HepG2 (cell line): ENCODE measurements around the gene BTN1A1. TPM values are rescaled to one million over a fixed set of nuclear protein-coding genes. Genes with fewer than 3 reads are reported as not detected.

Experiments
- ATAC-seq: fragments of 200-7000 bp; cut with Tn5 transposase; 3 replicates; pipeline ENCODE4 v1.9.1; 2020; ENCODE audit warnings: mild to moderate bottlenecking, moderate library complexity
- BruUV-seq: library from RNA; stranded (reverse); fragments of 400-500 nt; replicated peaks from 2 replicates; lab custom pipeline; 2021; lab: Mats Ljungman, UMichigan
- CTCF ChIA-PET: fragments of 300-600 bp; formaldehyde crosslinking; extraction: SDS; loops from one replicate; lab custom pipeline; 2021; ENCODE audit warnings: low total read pairs, inconsistent platforms, low intra/inter-chr PET ratio; lab: Yijun Ruan, JAX
- POLR2A ChIA-PET: fragments of 350-600 bp; sonication (Branson Sonifier 250); formaldehyde crosslinking; loops from one replicate; lab custom pipeline; 2020; ENCODE audit warnings: antibody characterized with exemption, inconsistent platforms; lab: Yijun Ruan, JAX
- DNase-seq: peaks from one replicate; pipeline ENCODE4 v3.0.0-alpha.2; 2015; ENCODE audit warnings: low spot score
- FAIRE-seq: peaks from 3 replicates; lab custom pipeline; 2011; peaks lifted over from hg19 to GRCh38; lab: Jason Lieb, UNC
- H2AFZ ChIP-seq: one replicate; pipeline ENCODE4 v1.6.1; 2011; ENCODE audit warnings: low read length, inconsistent platforms
- H3K27ac ChIP-seq: fragments of 300-600 bp; 3 replicates; pipeline ENCODE4 v1.8.0; 2011; ENCODE audit warnings: mixed run types, mild to moderate bottlenecking, mixed read lengths, low read length, inconsistent platforms; ENCODE audit not compliant: insufficient read depth; ENCODE audit errors: extremely low read length
- H3K27me3 ChIP-seq, 2 experiments: fragments of 200-600 bp in 1 of 2; 2 replicates in 1 of 2; 3 replicates in 1 of 2; pipeline versions ENCODE4 v1.6.0 to v1.8.0; 2011; ENCODE audit warnings: low read length in 2 of 2, mild to moderate bottlenecking in 2 of 2, moderate library complexity in 2 of 2, inconsistent platforms in 1 of 2; ENCODE audit not compliant: insufficient read depth in 2 of 2, control insufficient read depth in 1 of 2
- H3K36me3 ChIP-seq, 2 experiments: fragments of 200-600 bp in 1 of 2; replicated peaks in 1 of 2; 2 replicates in 1 of 2; 3 replicates in 1 of 2; pipeline versions ENCODE4 v1.5.1 to v1.8.0; 2011; ENCODE audit warnings: low read length in 2 of 2, inconsistent platforms in 1 of 2; ENCODE audit not compliant: insufficient read depth in 2 of 2, control insufficient read depth in 1 of 2
- H3K4me1 ChIP-seq: 2 replicates; pipeline ENCODE4 v1.5.1; 2012; ENCODE audit warnings: low read length, inconsistent platforms; ENCODE audit not compliant: insufficient read depth
- H3K4me2 ChIP-seq: 2 replicates; pipeline ENCODE4 v1.6.0; 2011; ENCODE audit warnings: low read depth, low read length, inconsistent platforms
- H3K4me3 ChIP-seq, 3 experiments: fragments of 200-600 bp in 1 of 3; sonication (generic), shearing (Covaris generic) in 1 of 3; replicated peaks in 1 of 3; 2 replicates each; pipeline ENCODE4 v1.5.1; 2011 to 2016; ENCODE audit warnings: low read length in 3 of 3, inconsistent platforms in 2 of 3, low read depth in 2 of 3, mild to moderate bottlenecking in 2 of 3, control low read depth in 1 of 3, mixed read lengths in 1 of 3; ENCODE audit not compliant: insufficient read depth in 1 of 3
- H3K79me2 ChIP-seq: one replicate; pipeline ENCODE4 v1.6.1; 2011; ENCODE audit warnings: low read length, inconsistent platforms; ENCODE audit not compliant: insufficient read depth
- H3K9ac ChIP-seq: 2 replicates; pipeline ENCODE4 v1.6.0; 2011; ENCODE audit warnings: mild to moderate bottlenecking, low read depth, low read length, inconsistent platforms; ENCODE audit not compliant: insufficient read depth
- H3K9me3 ChIP-seq: 2 replicates; pipeline ENCODE4 v1.5.1; 2012; ENCODE audit warnings: mild to moderate bottlenecking, low read length
- H4K20me1 ChIP-seq: 2 replicates; pipeline ENCODE4 v1.6.0; 2011; ENCODE audit warnings: inconsistent platforms, mild to moderate bottlenecking, low read length, moderate library complexity; ENCODE audit not compliant: insufficient read depth
- CREM ChIP-seq, 2 experiments: sonication (generic) in 1 of 2; formaldehyde crosslinking in 1 of 2; IDR thresholded peaks; 2 replicates each; pipeline versions ENCODE4 v1.4.0 to v1.6.1; 2016 to 2020; ENCODE audit warnings: antibody characterized with exemption in 1 of 2, mild to moderate bottlenecking in 1 of 2, missing genetic modification reagents in 1 of 2
- DR1 ChIP-seq: sonication (generic); formaldehyde crosslinking; IDR thresholded peaks from 2 replicates; pipeline ENCODE4 v1.8.0; 2021; ENCODE audit warnings: mild to moderate bottlenecking, missing genetic modification reagents, inconsistent platforms
- HMG20B ChIP-seq: conservative IDR thresholded peaks from 2 replicates; pipeline ENCODE4 v1.6.1; 2016; ENCODE audit warnings: missing genetic modification reagents, missing compliant biosample characterization
- MIER3 ChIP-seq: IDR thresholded peaks from 2 replicates; pipeline ENCODE4 v1.6.1; 2016; ENCODE audit warnings: missing compliant biosample characterization, borderline replicate concordance
- NR2F2 ChIP-seq: IDR thresholded peaks from 2 replicates; pipeline ENCODE4 v1.6.1; 2012; ENCODE audit warnings: low read depth, inconsistent platforms, borderline replicate concordance
- TBL1XR1 ChIP-seq: fragments of 150-350 bp; IDR thresholded peaks from 2 replicates; pipeline ENCODE4 v1.6.1; 2014; ENCODE audit warnings: borderline replicate concordance, low read length; ENCODE audit not compliant: partially characterized antibody
- TCF7L2 ChIP-seq: IDR thresholded peaks from 2 replicates; pipeline ENCODE4 v1.6.1; 2011; ENCODE audit warnings: mild to moderate bottlenecking, low read depth, low read length, moderate library complexity
- TP53 ChIP-seq: sonication (generic); formaldehyde crosslinking; conservative IDR thresholded peaks from 2 replicates; pipeline ENCODE4 v1.4.0; 2020; ENCODE audit warnings: missing genetic modification reagents
- YEATS2 ChIP-seq: sonication (generic); formaldehyde crosslinking; IDR thresholded peaks from 2 replicates; pipeline ENCODE4 v1.4.0; 2020; ENCODE audit warnings: missing genetic modification reagents, borderline replicate concordance
- ZC3H4 ChIP-seq: sonication (generic); formaldehyde crosslinking; IDR thresholded peaks from 2 replicates; pipeline ENCODE4 v1.4.0; 2020; ENCODE audit warnings: missing genetic modification reagents, borderline replicate concordance
- ZEB1 ChIP-seq: IDR thresholded peaks from 2 replicates; pipeline ENCODE4 v1.6.1; 2012; ENCODE audit warnings: mild to moderate bottlenecking, low read depth, inconsistent platforms; ENCODE audit not compliant: insufficient replicate concordance
- ZMYM2 ChIP-seq: sonication (generic); formaldehyde crosslinking; IDR thresholded peaks from 2 replicates; pipeline ENCODE4 v1.8.0; 2022; ENCODE audit warnings: mild to moderate bottlenecking, missing genetic modification reagents
- ZNF232 ChIP-seq: sonication (generic); formaldehyde crosslinking; IDR thresholded peaks from 2 replicates; pipeline ENCODE4 v1.4.0; 2020; ENCODE audit warnings: missing genetic modification reagents, borderline replicate concordance
- ZNF235 ChIP-seq: sonication (generic); formaldehyde crosslinking; IDR thresholded peaks from 2 replicates; pipeline ENCODE4 v1.8.1; 2023; ENCODE audit warnings: mild to moderate bottlenecking, missing genetic modification reagents, borderline replicate concordance
- ZNF451 ChIP-seq: sonication (generic); formaldehyde crosslinking; IDR thresholded peaks from 2 replicates; pipeline ENCODE4 v1.5.0; 2020; ENCODE audit warnings: mild to moderate bottlenecking, missing genetic modification reagents
- WGBS: methylation state at CpG from one replicate; pipeline ENCODE4 v1.1.6; 2017; ENCODE audit warnings: low lambda C conversion rate; 5-methylcytosine and 5-hydroxymethylcytosine counted together
- in situ Hi-C: cut with HindIII; loops from 2 replicates; pipeline ENCODE4 v1.10.0; 2017; ENCODE audit warnings: low pct_unique_long_range_greater_than_20kb; ENCODE audit not compliant: extremely low pct_ligation_motif_present
- intact Hi-C: fragments of 100-400 bp; cut with micrococcal nuclease; formaldehyde crosslinking; loops from one replicate; pipeline ENCODE4 v1.10.0; 2022; ENCODE audit not compliant: unreplicated experiment
- polyA plus RNA-seq, 8 experiments: library from polyadenylated mRNA; depleted of rRNA in 3 of 8; stranded (reverse) in 7 of 8; unstranded in 1 of 8; fragments of >200 nt; fragmentation: Illumina TruSeq in 4 of 8; extraction: Trizol in 4 of 8; gene quantifications; 2 replicates each; pipeline versions ENCODE4 v1.2.1 to v1.2.3, GENCODE V29; 2011 to 2016; ENCODE audit warnings: low read depth in 4 of 8, missing spikeins in 1 of 8, mixed read lengths in 1 of 8; ENCODE audit not compliant: insufficient read depth in 1 of 8
- total RNA-seq, 5 experiments: library from RNA; depleted of rRNA; stranded (reverse); fragments of >200 nt; fragmentation: Illumina TruSeq; extraction: Trizol; gene quantifications; 2 replicates each; pipeline ENCODE4 v1.2.3, GENCODE V29; 2016; ENCODE audit warnings: low read depth in 1 of 5
- TF ChIP-seq, protein P1 (sequence below): sonication (generic); formaldehyde crosslinking; IDR thresholded peaks from 2 replicates; pipeline ENCODE4 v1.4.0; 2020; ENCODE audit warnings: missing genetic modification reagents
- TF ChIP-seq, protein P2 (sequence below): sonication (generic); formaldehyde crosslinking; IDR thresholded peaks from 2 replicates; pipeline ENCODE4 v1.9.0; 2022; ENCODE audit warnings: missing genetic modification reagents, mild to moderate bottlenecking, borderline replicate concordance

The BTN1A1 gene
- total and polyA plus RNA-seq, 2 of the 13 experiments (the other 11 are each of a cell fraction or from before 2014, with no cell fraction given) = 0.04 TPM; not detected in 1

DNA sequence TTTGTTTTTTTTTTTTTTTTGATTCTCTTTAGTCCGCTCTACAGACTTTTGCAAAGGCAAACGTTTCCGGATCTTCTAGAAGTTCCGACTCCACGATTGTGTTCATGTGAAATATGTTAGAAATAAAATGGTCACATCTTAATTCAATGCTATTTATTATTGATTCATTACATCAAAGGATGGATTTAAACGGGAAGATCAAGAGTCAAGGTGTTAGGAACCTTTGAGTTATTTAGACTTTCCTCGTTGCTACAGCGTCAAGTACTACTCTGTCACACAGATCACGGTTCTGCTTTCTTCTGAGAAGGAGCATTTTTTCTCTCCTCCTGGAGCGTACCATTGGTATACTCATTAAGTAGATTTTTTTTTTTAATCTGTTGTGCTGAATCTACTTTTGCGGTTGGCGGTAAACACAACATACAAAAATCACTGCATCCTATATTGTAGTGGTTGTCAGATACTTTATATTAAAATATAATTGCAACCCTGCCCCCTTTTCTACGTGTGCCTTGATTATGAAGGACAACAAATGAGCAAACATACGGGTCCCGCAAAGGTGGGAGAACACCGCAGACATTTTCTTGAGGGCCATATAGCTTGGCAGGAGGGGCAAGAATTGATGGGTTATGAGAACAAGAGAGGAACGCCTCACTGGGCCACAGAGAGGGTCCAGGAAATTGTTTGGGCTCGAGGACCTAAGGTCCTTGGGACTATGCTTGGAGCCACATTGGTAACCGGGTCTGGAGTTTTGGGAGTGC, 55.6 kb downstream of the BTN1A1 start (continued):
- TF ChIP-seq ZNF232 (CRISPR knock-in tag) = 0 out of 2 replicates have a peak, but pooled peaks have one; percentile 8
- 0 out of 2 replicates have a peak, but pooled peaks have one; percentile 2 for TF ChIP-seq ZMYM2 (CRISPR knock-in tag)
- 0 out of 2 replicates have a peak, but pooled peaks have one; percentile 9 for TF ChIP-seq MIER3 (CRISPR knock-in tag)

DNA sequence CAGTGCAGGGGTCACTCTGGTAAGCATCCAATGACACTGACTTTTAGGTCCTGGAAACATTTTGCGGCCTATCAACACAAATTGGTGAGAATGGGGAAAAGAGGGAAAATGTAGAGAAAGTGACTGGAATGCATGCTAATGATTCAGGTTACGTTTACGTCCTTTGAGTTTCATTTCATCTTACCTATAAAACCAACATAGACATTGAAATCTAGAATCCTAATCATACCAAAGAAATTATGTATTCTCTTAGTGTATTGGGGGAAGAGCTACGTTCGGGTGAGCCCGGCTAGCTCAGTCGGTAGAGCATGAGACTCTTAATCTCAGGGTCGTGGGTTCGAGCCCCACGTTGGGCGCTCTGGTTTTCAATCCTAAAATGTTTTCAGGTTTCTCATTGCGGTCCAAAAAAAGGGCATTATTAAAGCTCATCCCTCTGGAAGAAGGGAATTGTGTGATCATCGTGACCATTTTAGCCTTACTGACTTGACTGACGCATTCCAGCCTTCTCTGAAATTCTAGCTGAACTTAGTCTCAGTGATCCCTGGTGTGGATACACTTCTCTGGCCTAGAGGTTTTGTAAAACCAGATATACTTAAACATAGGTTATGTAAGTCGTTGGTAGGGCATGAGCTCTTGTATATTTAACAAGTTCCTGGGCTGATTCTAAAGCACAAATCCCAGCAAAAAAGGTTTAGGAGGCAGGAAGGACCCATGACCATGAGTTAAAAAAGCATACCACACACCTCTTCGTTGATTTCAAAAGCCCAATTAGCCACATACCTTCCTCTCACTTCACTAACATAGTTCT, 56.4 kb downstream of the BTN1A1 start:
- H3K4me3 ChIP-seq = peak overlapping the region; percentile 2 to 80 (median 77); a peak in 5 of 6 replicates
- TF ChIP-seq ZEB1 (no peak), HMG20B (no peak), YEATS2 (CRISPR knock-in tag) (peak; percentile 13; the same call in 1 of the 2 replicates), DR1 (CRISPR knock-in tag) (no peak), ZC3H4 (CRISPR knock-in tag) (no peak), ZNF451 (CRISPR knock-in tag) (no peak), TP53 (CRISPR knock-in tag) (peak; percentile 68; the same call in 1 of the 2 replicates), TCF7L2 (no peak), ZNF235 (CRISPR knock-in tag) (no peak), NR2F2 (peak; percentile 38; the same call in 1 of the 2 replicates), CREM (IDR thresholded peaks at IDR 0.05) (no peak), CREM (CRISPR knock-in tag; IDR thresholded peaks at IDR 0.05) (no peak), TBL1XR1 (peak; percentile 42)
- TF ChIP-seq, protein P1, sequence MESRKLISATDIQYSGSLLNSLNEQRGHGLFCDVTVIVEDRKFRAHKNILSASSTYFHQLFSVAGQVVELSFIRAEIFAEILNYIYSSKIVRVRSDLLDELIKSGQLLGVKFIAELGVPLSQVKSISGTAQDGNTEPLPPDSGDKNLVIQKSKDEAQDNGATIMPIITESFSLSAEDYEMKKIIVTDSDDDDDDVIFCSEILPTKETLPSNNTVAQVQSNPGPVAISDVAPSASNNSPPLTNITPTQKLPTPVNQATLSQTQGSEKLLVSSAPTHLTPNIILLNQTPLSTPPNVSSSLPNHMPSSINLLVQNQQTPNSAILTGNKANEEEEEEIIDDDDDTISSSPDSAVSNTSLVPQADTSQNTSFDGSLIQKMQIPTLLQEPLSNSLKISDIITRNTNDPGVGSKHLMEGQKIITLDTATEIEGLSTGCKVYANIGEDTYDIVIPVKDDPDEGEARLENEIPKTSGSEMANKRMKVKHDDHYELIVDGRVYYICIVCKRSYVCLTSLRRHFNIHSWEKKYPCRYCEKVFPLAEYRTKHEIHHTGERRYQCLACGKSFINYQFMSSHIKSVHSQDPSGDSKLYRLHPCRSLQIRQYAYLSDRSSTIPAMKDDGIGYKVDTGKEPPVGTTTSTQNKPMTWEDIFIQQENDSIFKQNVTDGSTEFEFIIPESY (CRISPR knock-in tag) = no peak
- TF ChIP-seq, protein P2, sequence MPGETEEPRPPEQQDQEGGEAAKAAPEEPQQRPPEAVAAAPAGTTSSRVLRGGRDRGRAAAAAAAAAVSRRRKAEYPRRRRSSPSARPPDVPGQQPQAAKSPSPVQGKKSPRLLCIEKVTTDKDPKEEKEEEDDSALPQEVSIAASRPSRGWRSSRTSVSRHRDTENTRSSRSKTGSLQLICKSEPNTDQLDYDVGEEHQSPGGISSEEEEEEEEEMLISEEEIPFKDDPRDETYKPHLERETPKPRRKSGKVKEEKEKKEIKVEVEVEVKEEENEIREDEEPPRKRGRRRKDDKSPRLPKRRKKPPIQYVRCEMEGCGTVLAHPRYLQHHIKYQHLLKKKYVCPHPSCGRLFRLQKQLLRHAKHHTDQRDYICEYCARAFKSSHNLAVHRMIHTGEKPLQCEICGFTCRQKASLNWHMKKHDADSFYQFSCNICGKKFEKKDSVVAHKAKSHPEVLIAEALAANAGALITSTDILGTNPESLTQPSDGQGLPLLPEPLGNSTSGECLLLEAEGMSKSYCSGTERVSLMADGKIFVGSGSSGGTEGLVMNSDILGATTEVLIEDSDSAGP = no peak

More for the DNA sequence above, 56.4 kb downstream of the BTN1A1 start:
- 9% methylated on average over 16 of the region's 16 CpGs for WGBS
- no peaks in the 10 kb centered on the region for H3K9me3 ChIP-seq
- peaks cover 56% of the 10 kb centered on the region for H3K4me1 ChIP-seq
- intact Hi-C loops (loop anchor here (1.0 to 10.0 kb wide), 2 partner anchors 40 to 918 kb away; partner anchors contain the start of genes ABT1 and ZNF184), in situ Hi-C loops (no loop called here)
- FAIRE-seq (peak; percentile 64), ATAC-seq (peak; percentile 81), DNase-seq (peak; percentile 93)
- no peak overlapping the region for H2AFZ ChIP-seq
- CTCF ChIA-PET = no interaction called here
- H3K9ac ChIP-seq = peak overlapping the region; percentile 36; the same call in 1 of the 2 replicates
- BruUV-seq = TSS peak; percentile 100
- peak overlapping the region; percentile 4 for H3K27ac ChIP-seq
- POLR2A ChIA-PET = interaction anchor here (1.0 to 1.7 kb wide), 7 partner anchors 12 to 234 kb away, joined by 3 to 21 read pairs (median 5); partner anchors contain the start of gene HMGN4
- no peaks in the 10 kb centered on the region for H3K36me3 ChIP-seq
- peak overlapping the region; percentile 89 for H3K4me2 ChIP-seq
- H3K27me3 ChIP-seq = no peaks in the 10 kb centered on the region; a peak in 1 of 5 replicates
- no peaks in the 10 kb centered on the region for H3K79me2 ChIP-seq
- H4K20me1 ChIP-seq = no peaks in the 10 kb centered on the region
